Esophagus squamous epithelium (tissue), 4 donors: ENCODE measurements around the gene PKP3.
A peak's percentile ranks its signal among the peaks of the same experiment; 100 is the strongest.

Source experiments
- CTCF ChIP-seq, 6 experiments: fragments of 450-650 bp in 4 of 6; fragments of 200-600 bp in 2 of 6; sonication (generic) in 2 of 6; IDR thresholded peaks; one replicate each; pipeline ENCODE4 v1.5.1; 2016 to 2019; ENCODE audit warnings: antibody characterized with exemption in 6 of 6, mild to moderate bottlenecking in 4 of 6, moderate library complexity in 4 of 6
- POLR2A ChIP-seq, 4 donors: fragments of 450-650 bp; IDR thresholded peaks; one replicate each; pipeline ENCODE4 v1.6.1; 2017; ENCODE audit warnings: antibody characterized with exemption in 4 of 4, mild to moderate bottlenecking in 4 of 4, moderate library complexity in 3 of 4

GRCh38 chr11:441418-442274 is 47.6 kb downstream of the PKP3 start, which contains the start of gene ANO9:
- TF ChIP-seq CTCF (IDR thresholded peaks at IDR 0.05) (no peak), POLR2A (IDR thresholded peaks at IDR 0.05) (peak in 1 of 4 donors; percentile 33)
